HCT116 (cell line): ENCODE results near the gene ENTPD6.

Experiments used
- CTCF ChIP-seq, 3 experiments: fragments of 200-600 bp in 1 of 3; sonication (generic) in 1 of 3; IDR thresholded peaks in 2 of 3; conservative IDR thresholded peaks in 1 of 3; 2 replicates each; pipeline ENCODE4 v1.5.1; 2012 to 2017; ENCODE audit warnings: low read depth in 2 of 3, low read length in 2 of 3, antibody characterized with exemption in 1 of 3, borderline replicate concordance in 1 of 3, control low read depth in 1 of 3, mild to moderate bottlenecking in 1 of 3, mixed read lengths in 1 of 3, mixed run types in 1 of 3, moderate library complexity in 1 of 3; ENCODE audit not compliant: insufficient read depth in 1 of 3
- EZH2 ChIP-seq: fragments of 200-600 bp; sonication (generic); IDR thresholded peaks from 2 replicates; pipeline ENCODE4 v1.6.1; 2017; ENCODE audit warnings: antibody characterized with exemption, mixed run types
- SP1 ChIP-seq: IDR thresholded peaks from 2 replicates; pipeline ENCODE4 v1.6.1; 2012; ENCODE audit warnings: low read depth
- YY1 ChIP-seq: IDR thresholded peaks from 2 replicates; pipeline ENCODE4 v1.6.1; 2011; ENCODE audit warnings: low read length, low read depth, moderate library complexity, mild to moderate bottlenecking; ENCODE audit not compliant: insufficient replicate concordance; ENCODE audit errors: extremely low read depth

GRCh38 chr20:25195014-25195961 is at the start of gene ENTPD6:
- TF ChIP-seq CTCF (IDR thresholded peaks at IDR 0.05 in 2 of 3, conservative IDR thresholded peaks at IDR 0.05 in 1 of 3; ENCODE audit: borderline replicate concordance in 1 of 3, insufficient read depth in 1 of 3, low read depth in 2 of 3, low read length in 2 of 3) (peak in 2 of 3 experiments; percentile 12; a peak in 1 of 6 replicates), EZH2 (no peak), YY1 (peak; percentile 12), SP1 (no peak)
